ENCODE results near the gene MACROD2.

MACROD2 gene

DNA sequence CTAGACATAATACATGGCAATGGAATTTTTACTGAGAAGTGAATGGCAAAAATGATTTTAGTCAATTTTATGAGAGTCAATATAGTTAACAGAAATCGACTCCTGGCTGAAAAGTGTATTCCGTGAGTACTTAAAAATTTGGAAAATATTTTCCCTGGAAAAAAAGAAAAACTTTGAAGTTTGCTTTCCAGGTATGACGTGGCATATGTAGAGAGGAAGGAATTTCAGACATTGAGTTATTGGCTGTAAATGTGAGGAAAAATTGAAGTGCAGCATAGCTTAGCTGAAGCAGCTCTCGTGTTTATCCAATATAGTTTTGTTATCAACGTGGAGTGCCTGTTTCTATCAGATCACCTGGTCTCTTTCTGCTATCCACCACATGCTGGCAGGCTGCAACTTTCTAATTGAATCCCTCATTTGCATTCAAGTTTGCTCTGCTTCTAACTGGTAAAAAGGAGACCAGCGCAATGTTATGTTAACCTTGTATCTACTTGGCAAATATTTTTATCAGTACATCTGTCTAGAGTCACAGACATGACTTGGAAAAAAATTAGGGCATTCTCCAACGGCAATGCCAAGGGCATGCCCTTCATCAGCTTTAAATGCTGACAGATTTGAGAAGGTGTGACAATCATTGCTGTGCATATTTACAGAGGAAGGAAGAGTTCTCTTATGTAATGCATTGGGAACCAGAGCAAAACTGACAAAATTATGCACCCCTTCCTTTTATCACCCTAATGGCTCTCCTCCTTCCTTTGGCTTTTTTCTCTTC is 1444.9 kb downstream of the MACROD2 start:
- CTCF ChIA-PET = no interaction called here
- TF ChIP-seq, protein P1, sequence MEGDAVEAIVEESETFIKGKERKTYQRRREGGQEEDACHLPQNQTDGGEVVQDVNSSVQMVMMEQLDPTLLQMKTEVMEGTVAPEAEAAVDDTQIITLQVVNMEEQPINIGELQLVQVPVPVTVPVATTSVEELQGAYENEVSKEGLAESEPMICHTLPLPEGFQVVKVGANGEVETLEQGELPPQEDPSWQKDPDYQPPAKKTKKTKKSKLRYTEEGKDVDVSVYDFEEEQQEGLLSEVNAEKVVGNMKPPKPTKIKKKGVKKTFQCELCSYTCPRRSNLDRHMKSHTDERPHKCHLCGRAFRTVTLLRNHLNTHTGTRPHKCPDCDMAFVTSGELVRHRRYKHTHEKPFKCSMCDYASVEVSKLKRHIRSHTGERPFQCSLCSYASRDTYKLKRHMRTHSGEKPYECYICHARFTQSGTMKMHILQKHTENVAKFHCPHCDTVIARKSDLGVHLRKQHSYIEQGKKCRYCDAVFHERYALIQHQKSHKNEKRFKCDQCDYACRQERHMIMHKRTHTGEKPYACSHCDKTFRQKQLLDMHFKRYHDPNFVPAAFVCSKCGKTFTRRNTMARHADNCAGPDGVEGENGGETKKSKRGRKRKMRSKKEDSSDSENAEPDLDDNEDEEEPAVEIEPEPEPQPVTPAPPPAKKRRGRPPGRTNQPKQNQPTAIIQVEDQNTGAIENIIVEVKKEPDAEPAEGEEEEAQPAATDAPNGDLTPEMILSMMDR (conservative IDR thresholded peaks at IDR 0.05; ENCODE audit: low read depth) = no peak
- no peak for DNase-seq (ENCODE audit: low spot score)
- no peak overlapping the region for H3K27ac ChIP-seq
- POLR2A ChIA-PET (ENCODE audit: low non-redundant PET) = no interaction called here

DNA sequence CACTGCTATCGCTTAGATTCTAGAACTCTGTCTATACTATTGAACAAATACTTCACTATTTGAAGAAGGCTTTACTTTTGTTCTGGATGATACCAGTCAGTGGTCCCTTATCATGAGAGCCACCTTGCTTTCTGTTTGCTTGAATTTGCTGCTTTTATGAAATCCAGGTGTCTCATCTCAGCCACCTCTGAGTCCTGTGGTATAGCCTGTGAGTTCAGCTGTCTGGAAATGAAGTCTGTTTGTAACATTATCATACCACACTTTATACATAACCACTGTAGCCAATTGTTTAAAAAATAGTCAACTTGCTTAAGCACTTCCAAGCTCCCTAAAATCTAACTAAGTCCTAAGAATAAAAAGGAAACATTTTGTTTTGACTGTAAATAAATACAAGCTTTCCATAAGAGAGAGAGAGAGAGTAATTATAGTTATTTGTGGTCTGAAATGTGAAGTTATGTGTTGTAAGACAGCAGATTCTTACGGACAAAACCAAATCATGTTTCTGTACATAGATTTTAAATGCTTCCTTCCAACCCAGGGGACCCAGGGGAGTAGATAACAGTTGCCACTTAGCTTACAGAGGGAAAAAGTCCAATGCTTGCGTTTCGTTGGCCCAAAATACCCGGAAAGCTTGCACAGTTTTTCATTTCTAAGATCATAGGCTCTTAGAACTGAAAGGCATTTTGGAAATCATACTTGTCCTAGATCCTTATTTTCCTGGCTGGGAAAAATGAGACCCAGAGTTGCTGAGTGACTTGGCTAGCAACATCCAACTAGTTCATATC is 1449.9 kb downstream of the MACROD2 start:
- CTCF ChIA-PET = no interaction called here
- POLR2A ChIA-PET (ENCODE audit: low non-redundant PET) = no interaction called here
- no peak overlapping the region for H3K27ac ChIP-seq
- TF ChIP-seq, protein P1 (conservative IDR thresholded peaks at IDR 0.05; ENCODE audit: low read depth) = no peak
- no peak for DNase-seq (ENCODE audit: low spot score)

DNA sequence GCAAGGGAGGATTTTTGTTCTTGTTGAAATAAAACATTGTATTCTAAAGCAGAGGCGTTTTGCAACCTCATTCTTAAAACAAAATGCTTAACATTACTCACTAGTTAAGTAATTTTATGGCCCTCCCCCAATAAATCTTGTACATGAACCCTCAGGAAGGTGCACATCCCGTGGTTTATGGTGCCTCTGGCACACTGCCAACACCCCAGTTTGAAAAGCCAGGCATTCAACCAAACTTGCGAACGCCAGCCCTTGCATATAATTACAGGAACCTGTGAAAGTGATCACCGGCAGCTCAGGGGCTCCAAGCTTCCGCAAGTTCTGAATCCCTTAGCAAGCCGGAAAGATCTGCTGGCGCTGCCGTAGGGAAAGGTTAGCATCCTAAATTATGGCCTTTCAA is 1451.1 kb downstream of the MACROD2 start:
- POLR2A ChIA-PET (ENCODE audit: low non-redundant PET) = no interaction called here
- TF ChIP-seq, protein P1 (conservative IDR thresholded peaks at IDR 0.05; ENCODE audit: low read depth) = no peak
- CTCF ChIA-PET = no interaction called here
- H3K27ac ChIP-seq = no peak overlapping the region
- peak; percentile 23 for DNase-seq (ENCODE audit: low spot score)

DNA sequence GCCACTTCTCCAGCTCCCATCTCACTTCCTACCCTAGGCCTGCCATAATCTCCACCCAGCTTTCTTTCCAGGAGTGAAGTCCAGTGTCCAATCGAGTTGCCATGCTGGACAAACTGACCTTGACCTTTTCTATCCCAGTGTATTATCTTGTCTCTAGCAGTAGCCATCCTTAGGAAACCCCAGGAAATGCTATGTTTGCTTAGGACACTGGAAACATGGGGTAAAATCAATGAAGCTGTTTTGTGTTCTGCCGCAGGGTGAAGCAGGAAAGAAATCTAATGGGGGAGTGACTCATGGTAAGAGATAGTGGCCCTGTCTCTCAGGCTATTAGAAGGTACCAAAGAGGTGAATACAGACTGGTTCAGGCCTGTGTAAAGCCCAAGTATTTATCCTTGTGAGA is 1452.2 kb downstream of the MACROD2 start:
- TF ChIP-seq, protein P1 (conservative IDR thresholded peaks at IDR 0.05; ENCODE audit: low read depth) = no peak
- H3K27ac ChIP-seq = no peak overlapping the region
- CTCF ChIA-PET = no interaction called here
- no peak for DNase-seq (ENCODE audit: low spot score)
- POLR2A ChIA-PET (ENCODE audit: low non-redundant PET) = no interaction called here

DNA sequence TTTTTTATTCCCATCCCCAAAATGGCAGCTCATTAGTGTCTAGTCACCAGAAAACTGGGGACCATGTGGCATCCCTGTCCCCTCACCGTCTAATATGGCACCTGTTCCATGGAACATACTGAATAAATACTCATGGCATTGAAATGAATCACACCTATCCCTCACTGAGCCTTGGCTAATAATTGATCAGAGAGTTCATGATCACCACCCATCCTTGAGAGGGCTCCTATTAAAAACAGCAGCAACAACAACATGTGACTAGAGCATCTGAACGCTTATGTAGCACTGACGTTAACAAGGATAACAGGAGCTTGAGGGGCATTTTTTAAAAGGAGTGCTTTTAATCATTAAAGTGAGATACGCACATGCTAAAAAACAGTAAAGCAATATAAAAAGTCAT is 1453.7 kb downstream of the MACROD2 start:
- TF ChIP-seq, protein P1 (conservative IDR thresholded peaks at IDR 0.05; ENCODE audit: low read depth) = no peak
- CTCF ChIA-PET = no interaction called here
- no peak for DNase-seq (ENCODE audit: low spot score)
- POLR2A ChIA-PET (ENCODE audit: low non-redundant PET) = no interaction called here
- no peak overlapping the region for H3K27ac ChIP-seq

DNA sequence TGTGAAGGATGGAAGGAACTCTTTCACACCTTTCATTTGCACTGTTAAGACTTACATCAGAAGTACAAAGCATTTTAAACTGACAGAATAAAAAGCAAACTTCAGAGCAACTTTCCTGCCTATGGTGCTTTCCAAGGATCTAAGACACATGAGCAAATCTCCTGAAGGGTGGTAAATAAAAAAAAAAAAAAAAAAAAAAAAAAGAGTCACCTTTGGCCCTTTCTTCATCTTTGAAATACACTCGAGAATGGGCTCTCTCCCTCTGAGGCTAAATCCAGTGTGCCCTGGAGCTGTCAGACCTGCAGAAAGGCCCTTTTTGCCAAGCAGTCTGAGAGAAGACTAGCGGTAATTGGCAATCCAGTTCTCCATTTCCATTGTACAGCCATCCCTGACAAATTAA is 1455.9 kb downstream of the MACROD2 start:
- no peak for DNase-seq (ENCODE audit: low spot score)
- ChIA-PET CTCF (no interaction called here), POLR2A (ENCODE audit: low non-redundant PET) (no interaction called here)
- H3K27ac ChIP-seq = no peak overlapping the region
- TF ChIP-seq, protein P1 (conservative IDR thresholded peaks at IDR 0.05; ENCODE audit: low read depth) = no peak
